ENCODE measurements around the gene LGR5. TPM values are rescaled to one million over a fixed set of nuclear protein-coding genes. Genes with fewer than 3 reads are reported as not detected.

The LGR5 gene
- total and polyA plus RNA-seq, 2 of the 13 experiments (the other 11 are each of a cell fraction or from before 2014, with no cell fraction given) = 37.0 to 121 TPM

- TF ChIP-seq SKIL (CRISPR knock-in tag; IDR thresholded peaks at IDR 0.05; ENCODE audit: borderline replicate concordance) = no peak
- no peak for TF ChIP-seq ZNF670 (CRISPR knock-in tag; IDR thresholded peaks at IDR 0.05; ENCODE audit: borderline replicate concordance)
- no peak for TF ChIP-seq GLMP (CRISPR knock-in tag; IDR thresholded peaks at IDR 0.05; ENCODE audit: borderline replicate concordance)
- TF ChIP-seq ZNF724P (CRISPR knock-in tag; IDR thresholded peaks at IDR 0.05; ENCODE audit: borderline replicate concordance) = no peak
- no peak for TF ChIP-seq NFKB2 (CRISPR knock-in tag; IDR thresholded peaks at IDR 0.05; ENCODE audit: borderline replicate concordance)
- no peak for TF ChIP-seq SNAPC2 (CRISPR knock-in tag; IDR thresholded peaks at IDR 0.05)
Measured at GRCh38 chr12:71431991-71432390, 7.6 kb upstream of the LGR5 start (continued).

DNA sequence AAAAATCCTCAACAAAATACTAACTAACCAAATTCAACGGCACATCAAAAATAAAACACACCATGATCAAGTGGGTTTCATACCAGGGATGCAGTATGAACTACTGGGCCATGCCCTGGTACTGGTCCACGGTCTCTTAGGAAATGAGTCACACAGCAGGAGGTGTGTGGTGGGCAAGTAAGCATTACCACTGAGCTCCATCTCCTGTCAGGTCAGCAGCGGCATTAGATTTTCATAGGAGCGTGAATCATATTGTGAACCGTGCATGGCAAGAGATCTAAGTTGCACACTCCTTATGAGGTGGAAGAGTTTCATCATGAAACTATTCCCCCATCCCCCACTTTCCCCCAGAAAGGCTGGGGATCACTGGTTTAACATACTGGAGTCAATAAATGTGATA lies 6.7 kb upstream of the LGR5 start:
- H3K4me1 ChIP-seq (ENCODE audit: insufficient read depth, low read length) = peaks cover 29% of the 10 kb centered on the region
- ChIA-PET POLR2A (no interaction called here), CTCF (ENCODE audit: low intra/inter-chr PET ratio, low total read pairs) (no interaction called here)
- H3K9ac ChIP-seq (ENCODE audit: insufficient read depth, low read depth, low read length) = no peak overlapping the region
- in situ Hi-C loops (cut with HindIII; ENCODE audit: extremely low pct_ligation_motif_present, low pct_unique_long_range_greater_than_20kb) (no loop called here), intact Hi-C loops (cut with micrococcal nuclease; ENCODE audit: unreplicated experiment) (loop anchor here (10.0 kb wide), 1 partner anchor 278 kb away; the partner anchor contains the start of gene TSPAN8)
- no peaks in the 10 kb centered on the region for H4K20me1 ChIP-seq (ENCODE audit: insufficient read depth, low read length)
- H3K4me3 ChIP-seq (replicated peaks in 1 of 3; ENCODE audit: insufficient read depth in 1 of 3, low read depth in 2 of 3, low read length in 3 of 3) = no peak overlapping the region
- H3K9me3 ChIP-seq (ENCODE audit: low read length) = peaks cover 28% of the 10 kb centered on the region
- FAIRE-seq = no peak
- BruUV-seq (replicated peaks) = no TSS peak
- WGBS (ENCODE audit: low lambda C conversion rate) = 81% methylated on average over 5 of the region's 5 CpGs
- no peaks in the 10 kb centered on the region for H3K36me3 ChIP-seq (replicated peaks in 1 of 2; ENCODE audit: control insufficient read depth in 1 of 2, insufficient read depth in 2 of 2, low read length in 2 of 2)
- DNase-seq (ENCODE audit: low spot score) = no peak
- H3K4me2 ChIP-seq (ENCODE audit: low read depth, low read length) = no peak overlapping the region
- TF ChIP-seq ZSCAN21 (CRISPR knock-in tag; IDR thresholded peaks at IDR 0.05; ENCODE audit: borderline replicate concordance) = no peak
- no peak for TF ChIP-seq ZNF629 (CRISPR knock-in tag; conservative IDR thresholded peaks at IDR 0.05)
- ATAC-seq = no peak
- no peak overlapping the region for H2AFZ ChIP-seq (ENCODE audit: low read length)
- H3K27me3 ChIP-seq (ENCODE audit: control insufficient read depth in 1 of 2, insufficient read depth in 2 of 2, low read length in 2 of 2) = no peaks in the 10 kb centered on the region
- no peak overlapping the region for H3K27ac ChIP-seq (ENCODE audit: extremely low read length, insufficient read depth, low read length)
- H3K79me2 ChIP-seq (ENCODE audit: insufficient read depth, low read length) = no peaks in the 10 kb centered on the region
